ENCODE measurements around the gene NTS.

NTS gene

GRCh38 chr12:85874031-85874461, at the start of gene NTS:
TSS of gene NTS (plus strand) at chr12:85874295. CDS start at chr12:85874404, 109 bp downstream.
- DNase-seq: peak; percentile 31

- DNase-seq: no peak
Observed at GRCh38 chr12:85825746-85826145, 48.3 kb upstream of the NTS start.

- DNase-seq: no peak
Observed at GRCh38 chr12:85828576-85828975, 45.5 kb upstream of the NTS start.

- no peak for DNase-seq
Observed at GRCh38 chr12:85829391-85829790, 44.7 kb upstream of the NTS start.

GRCh38 chr12:85831327-85831990, 42.6 kb upstream of the NTS start:
- DNase-seq: no peak

- DNase-seq: no peak
Observed at GRCh38 chr12:85833579-85833978, 40.5 kb upstream of the NTS start.

GRCh38 chr12:85834378-85834777, 39.7 kb upstream of the NTS start:
- DNase-seq: no peak

- no peak for DNase-seq
Observed at GRCh38 chr12:85835426-85836196, 38.5 kb upstream of the NTS start.

GRCh38 chr12:85836197-85837090, 37.7 kb upstream of the NTS start, which contains the start of gene RASSF9:
TSS of gene RASSF9 (minus strand) at chr12:85836409. CDS start at chr12:85836201, 208 bp downstream.
- DNase-seq: no peak

- DNase-seq: no peak
Observed at GRCh38 chr12:85843606-85844310, 30.3 kb upstream of the NTS start.

- no peak for DNase-seq
Observed at GRCh38 chr12:85849344-85849743, 24.8 kb upstream of the NTS start.

GRCh38 chr12:85855305-85855704, 18.8 kb upstream of the NTS start:
- no peak for DNase-seq

- DNase-seq: no peak
Observed at GRCh38 chr12:85856966-85857365, 17.1 kb upstream of the NTS start.

GRCh38 chr12:85865890-85866289, 8.2 kb upstream of the NTS start:
- DNase-seq: no peak

GRCh38 chr12:85866986-85867776, 6.9 kb upstream of the NTS start:
- peak; percentile 70 for DNase-seq

GRCh38 chr12:85872497-85873091, 1.5 kb upstream of the NTS start:
- DNase-seq: peak; percentile 85

GRCh38 chr12:85877459-85877858, 3.4 kb downstream of the NTS start:
- DNase-seq: no peak

GRCh38 chr12:85883763-85884162, 9.7 kb downstream of the NTS start:
- DNase-seq: no peak

GRCh38 chr12:85894653-85895052, 20.6 kb downstream of the NTS start:
- no peak for DNase-seq

- peak; percentile 79 for DNase-seq
Observed at GRCh38 chr12:85920324-85920947, 46.3 kb downstream of the NTS start.
